Kidney tubule cell (primary cell): ENCODE results near the gene MBTD1.
A peak's percentile ranks its signal among the peaks of the same experiment; 100 is the strongest.
"Not testable (repeated sequence)": the region's sequence is repeated elsewhere in the genome, so short reads cannot be mapped to it uniquely, and the experiment has no call there.

Source experiments
- DNase-seq: peaks from one replicate; pipeline ENCODE4 v3.0.0-alpha.2; 2018; ENCODE audit warnings: low spot score

The MBTD1 gene

GRCh38 chr17:51259564-51260236, at the start of gene MBTD1:
TSS of gene MBTD1 (minus strand) at chr17:51260049. CDS start at chr17:51225161, 34,888 bp downstream.
- DNase-seq, result peak; percentile 95

GRCh38 chr17:51305182-51305581, 45.3 kb upstream of the MBTD1 start:
- no peak for DNase-seq

- no peak for DNase-seq
Observed at GRCh38 chr17:51299859-51300258, 40.0 kb upstream of the MBTD1 start.

GRCh38 chr17:51298508-51299371, 38.9 kb upstream of the MBTD1 start:
- peak; percentile 49 for DNase-seq

DNA sequence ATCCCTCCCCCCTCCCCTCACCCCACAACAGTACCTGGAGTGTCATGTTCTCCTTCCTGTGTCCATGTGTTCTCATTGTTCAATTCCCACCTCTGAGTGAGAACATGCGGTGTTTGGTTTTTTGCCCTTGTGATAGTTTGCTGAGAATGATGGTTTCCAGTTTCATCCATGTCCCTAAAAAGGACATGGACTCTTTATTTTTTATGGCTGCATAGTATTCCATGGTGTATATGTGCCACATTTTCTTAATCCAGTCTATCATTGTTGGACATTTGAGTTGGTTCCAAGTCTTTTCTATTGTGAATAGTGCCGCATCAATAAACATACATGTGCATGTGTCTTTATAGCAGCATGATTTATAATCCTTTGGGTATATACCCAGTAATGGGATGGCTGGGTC, 34.5 kb upstream of the MBTD1 start:
- not testable (repeated sequence) for DNase-seq

- DNase-seq, result no peak
Observed at GRCh38 chr17:51289696-51290111, 29.9 kb upstream of the MBTD1 start.

DNA sequence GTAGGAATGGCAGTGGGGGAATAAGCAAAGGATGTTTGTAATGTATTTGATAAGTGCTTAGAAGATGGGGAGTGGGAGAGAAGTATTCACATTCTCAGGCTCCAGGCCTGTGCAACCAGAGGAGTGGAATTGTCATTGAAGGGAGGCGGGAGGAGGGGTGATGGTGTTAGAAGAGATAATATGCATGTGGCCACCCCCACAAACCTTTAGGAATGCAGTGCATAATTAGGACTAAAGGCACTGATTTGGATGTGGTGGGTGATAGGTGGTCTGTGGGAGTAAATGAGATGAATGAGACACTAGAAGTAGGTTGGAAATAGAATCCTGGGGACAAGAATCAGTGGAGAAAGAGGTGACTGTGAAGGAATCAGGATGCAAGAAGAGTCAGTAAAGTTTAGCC, 27.6 kb upstream of the MBTD1 start:
- DNase-seq, result no peak

GRCh38 chr17:51279183-51279582, 19.3 kb upstream of the MBTD1 start:
- DNase-seq, result peak; percentile 35

- no peak for DNase-seq
Observed at GRCh38 chr17:51275381-51275780, 15.5 kb upstream of the MBTD1 start.

- DNase-seq, result no peak
Observed at GRCh38 chr17:51272812-51273211, 13.0 kb upstream of the MBTD1 start.

DNA sequence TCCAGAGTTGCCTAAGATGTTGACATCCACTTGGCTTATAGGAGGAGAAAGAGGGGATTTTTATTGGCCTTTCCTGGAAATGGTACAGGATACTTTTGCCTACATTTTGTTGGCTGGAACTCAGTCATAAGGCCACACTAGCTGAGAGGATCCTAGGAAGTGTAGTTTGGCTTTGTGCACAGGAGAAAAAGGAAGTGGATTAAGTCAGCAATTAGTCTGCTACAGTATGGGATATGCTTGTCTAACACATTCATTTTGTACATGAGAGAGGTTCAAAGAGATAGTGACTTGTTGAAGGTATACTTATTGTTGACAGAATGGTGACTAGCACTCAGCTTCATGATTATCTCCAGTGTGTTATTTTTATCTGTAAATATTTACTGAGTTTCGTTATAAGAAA, 10.8 kb upstream of the MBTD1 start:
- no peak for DNase-seq

GRCh38 chr17:51269991-51270390, 10.1 kb upstream of the MBTD1 start:
- no peak for DNase-seq

GRCh38 chr17:51264466-51264865, 4.6 kb upstream of the MBTD1 start:
- DNase-seq, result not testable (repeated sequence)

DNA sequence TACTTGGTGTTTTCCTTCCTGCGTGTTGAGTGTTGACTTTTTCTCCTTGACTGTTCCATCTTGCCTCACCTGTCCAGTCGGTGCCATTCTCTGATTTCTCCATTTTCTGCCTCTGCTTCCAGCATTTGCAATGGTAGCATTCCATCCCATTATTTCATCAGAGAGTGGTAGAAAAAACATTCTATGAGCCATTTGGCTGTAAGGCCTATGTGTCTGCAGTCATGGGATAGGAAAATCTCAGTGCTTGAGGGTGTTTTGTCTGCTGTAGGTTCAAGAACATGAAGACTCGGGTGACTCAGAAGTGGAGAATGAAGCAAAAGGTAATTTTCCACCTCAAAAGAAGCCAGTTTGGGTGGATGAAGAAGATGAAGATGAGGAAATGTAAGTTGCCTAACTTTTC, 3.2 kb upstream of the MBTD1 start:
- DNase-seq, result peak; percentile 8

- DNase-seq, result peak; percentile 9
Observed at GRCh38 chr17:51261024-51261963, 1.4 kb upstream of the MBTD1 start.

GRCh38 chr17:51260237-51261023, 581 bp upstream of the MBTD1 start, which contains the start of gene UTP18:
TSS of gene UTP18 (plus strand) at chr17:51260546. CDS start at chr17:51260585, 39 bp downstream.
- peak; percentile 96 for DNase-seq

DNA sequence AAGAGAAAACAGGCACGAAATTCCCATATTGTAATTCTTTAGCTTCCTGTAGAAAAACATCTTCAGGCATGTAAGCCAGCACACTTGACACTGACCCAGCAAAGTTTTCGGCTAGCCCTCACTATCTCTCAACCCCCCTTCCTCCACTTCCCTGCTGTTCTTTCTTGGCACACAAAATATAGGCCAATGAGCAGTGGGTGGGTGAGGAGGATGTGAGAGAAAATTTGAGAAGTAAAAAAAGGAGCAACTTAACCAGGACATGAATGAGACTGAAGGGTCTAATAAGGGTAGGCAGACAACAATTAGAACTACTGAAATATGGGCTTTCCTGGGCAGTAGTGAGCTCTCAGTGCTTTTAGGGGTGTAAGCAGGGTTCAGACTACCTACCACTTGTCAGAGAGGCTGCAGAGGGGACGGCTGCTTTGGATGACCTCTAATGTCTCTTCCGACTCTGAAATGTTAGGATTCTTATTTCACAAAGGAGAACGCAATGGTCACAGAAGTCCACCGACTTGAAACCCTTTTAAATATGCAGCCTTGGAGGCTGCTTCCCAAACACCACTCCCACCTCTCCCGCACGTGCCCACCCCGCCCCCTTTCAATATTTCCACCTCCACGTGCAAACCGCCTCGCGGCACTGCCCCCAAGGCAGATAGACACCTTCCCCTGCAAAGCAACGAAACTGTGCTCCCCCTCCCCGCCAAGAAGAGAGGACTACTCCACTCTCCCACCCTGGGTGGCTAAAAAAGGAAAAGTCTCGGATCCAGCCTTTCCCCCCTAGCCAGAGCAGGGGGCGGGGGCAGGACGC, 889 bp downstream of the MBTD1 start:
- DNase-seq, result no peak

GRCh38 chr17:51257150-51258081, 2.4 kb downstream of the MBTD1 start:
- no peak for DNase-seq

DNA sequence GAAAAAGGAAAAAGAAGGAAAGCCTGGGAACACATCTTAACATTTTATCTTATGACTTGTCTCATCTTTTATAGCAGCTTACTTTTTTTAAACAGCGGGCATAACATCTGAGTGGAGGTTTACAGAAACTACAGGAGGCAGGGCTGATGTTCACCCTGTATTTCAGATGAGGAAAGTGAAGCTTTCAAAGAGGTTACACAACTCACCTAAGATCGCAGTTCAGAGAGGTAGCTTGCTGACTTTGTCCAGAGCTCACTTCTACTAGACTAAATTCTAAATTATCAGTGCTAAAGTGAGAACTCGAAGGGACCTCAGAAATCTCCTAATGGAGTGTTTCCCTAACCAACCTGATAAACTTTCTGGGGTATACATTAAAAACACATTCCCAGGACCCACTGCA, 3.7 kb downstream of the MBTD1 start:
- no peak for DNase-seq
